Measurements from ENCODE around the gene DENND1B.

DNA sequence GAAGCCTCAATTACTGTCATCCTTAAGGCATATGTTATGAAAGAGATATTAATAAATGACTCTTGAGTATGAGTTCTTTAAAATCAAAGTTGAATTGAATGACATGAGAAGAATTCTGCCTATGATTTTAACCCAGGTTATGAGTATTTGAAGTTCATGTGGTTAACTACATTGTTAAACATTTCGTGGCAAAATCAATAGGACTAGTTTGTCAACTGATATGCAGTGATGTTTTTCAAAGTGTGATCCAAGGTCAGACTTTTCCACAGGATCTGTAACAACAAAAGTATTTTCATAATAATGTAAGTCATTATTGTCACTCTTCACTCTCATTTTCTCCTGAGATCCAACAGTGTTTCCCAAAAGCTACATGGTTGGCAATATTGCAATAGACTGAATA lies 189.5 kb downstream of the DENND1B start:
- TF ChIP-seq, protein P1, sequence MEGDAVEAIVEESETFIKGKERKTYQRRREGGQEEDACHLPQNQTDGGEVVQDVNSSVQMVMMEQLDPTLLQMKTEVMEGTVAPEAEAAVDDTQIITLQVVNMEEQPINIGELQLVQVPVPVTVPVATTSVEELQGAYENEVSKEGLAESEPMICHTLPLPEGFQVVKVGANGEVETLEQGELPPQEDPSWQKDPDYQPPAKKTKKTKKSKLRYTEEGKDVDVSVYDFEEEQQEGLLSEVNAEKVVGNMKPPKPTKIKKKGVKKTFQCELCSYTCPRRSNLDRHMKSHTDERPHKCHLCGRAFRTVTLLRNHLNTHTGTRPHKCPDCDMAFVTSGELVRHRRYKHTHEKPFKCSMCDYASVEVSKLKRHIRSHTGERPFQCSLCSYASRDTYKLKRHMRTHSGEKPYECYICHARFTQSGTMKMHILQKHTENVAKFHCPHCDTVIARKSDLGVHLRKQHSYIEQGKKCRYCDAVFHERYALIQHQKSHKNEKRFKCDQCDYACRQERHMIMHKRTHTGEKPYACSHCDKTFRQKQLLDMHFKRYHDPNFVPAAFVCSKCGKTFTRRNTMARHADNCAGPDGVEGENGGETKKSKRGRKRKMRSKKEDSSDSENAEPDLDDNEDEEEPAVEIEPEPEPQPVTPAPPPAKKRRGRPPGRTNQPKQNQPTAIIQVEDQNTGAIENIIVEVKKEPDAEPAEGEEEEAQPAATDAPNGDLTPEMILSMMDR (IDR thresholded peaks at IDR 0.05), result no peak
- TF ChIP-seq POLR2A (IDR thresholded peaks at IDR 0.05), result no peak
